ENCODE results near the gene ERAS.

- TF ChIP-seq, protein P1, sequence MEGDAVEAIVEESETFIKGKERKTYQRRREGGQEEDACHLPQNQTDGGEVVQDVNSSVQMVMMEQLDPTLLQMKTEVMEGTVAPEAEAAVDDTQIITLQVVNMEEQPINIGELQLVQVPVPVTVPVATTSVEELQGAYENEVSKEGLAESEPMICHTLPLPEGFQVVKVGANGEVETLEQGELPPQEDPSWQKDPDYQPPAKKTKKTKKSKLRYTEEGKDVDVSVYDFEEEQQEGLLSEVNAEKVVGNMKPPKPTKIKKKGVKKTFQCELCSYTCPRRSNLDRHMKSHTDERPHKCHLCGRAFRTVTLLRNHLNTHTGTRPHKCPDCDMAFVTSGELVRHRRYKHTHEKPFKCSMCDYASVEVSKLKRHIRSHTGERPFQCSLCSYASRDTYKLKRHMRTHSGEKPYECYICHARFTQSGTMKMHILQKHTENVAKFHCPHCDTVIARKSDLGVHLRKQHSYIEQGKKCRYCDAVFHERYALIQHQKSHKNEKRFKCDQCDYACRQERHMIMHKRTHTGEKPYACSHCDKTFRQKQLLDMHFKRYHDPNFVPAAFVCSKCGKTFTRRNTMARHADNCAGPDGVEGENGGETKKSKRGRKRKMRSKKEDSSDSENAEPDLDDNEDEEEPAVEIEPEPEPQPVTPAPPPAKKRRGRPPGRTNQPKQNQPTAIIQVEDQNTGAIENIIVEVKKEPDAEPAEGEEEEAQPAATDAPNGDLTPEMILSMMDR (IDR thresholded peaks at IDR 0.05 in 8 of 11, conservative IDR thresholded peaks at IDR 0.05 in 3 of 11) = no peak
- TF ChIP-seq POLR2AphosphoS5 (IDR thresholded peaks at IDR 0.05) = no peak
Measured at GRCh38 chrX:48848847-48849246, 22.5 kb downstream of the ERAS start.
